GM19372 (cell line): Measurements from ENCODE around the gene RMDN2.

ENCODE experiments used
- ATAC-seq: cut with Tn5 transposase; IDR thresholded peaks from one replicate; pipeline ENCODE4 v1.9.1; 2021; ENCODE audit warnings: mild to moderate bottlenecking, low read depth, moderate library complexity; ENCODE audit not compliant: unreplicated experiment

RMDN2 gene

DNA sequence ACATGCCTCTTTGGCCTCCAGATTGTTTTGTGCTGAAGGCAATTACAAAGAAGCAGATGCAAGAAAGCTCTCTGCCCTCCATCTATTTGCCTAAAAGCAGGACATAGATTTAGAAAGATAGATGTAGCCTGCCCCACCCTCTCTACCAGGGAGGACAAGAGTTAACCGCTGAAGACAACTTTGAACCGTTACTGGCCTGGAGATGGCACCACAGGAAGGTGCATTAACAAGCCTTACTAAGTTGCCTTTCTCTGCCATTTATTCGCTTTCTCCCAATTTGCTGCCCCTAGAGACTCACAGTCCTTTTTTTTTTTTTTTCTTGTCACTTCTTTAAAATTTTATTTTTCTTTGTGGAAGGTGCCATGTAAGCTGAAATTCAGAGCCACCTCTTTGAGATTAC, 28.8 kb upstream of the RMDN2 start:
- no peak for ATAC-seq

DNA sequence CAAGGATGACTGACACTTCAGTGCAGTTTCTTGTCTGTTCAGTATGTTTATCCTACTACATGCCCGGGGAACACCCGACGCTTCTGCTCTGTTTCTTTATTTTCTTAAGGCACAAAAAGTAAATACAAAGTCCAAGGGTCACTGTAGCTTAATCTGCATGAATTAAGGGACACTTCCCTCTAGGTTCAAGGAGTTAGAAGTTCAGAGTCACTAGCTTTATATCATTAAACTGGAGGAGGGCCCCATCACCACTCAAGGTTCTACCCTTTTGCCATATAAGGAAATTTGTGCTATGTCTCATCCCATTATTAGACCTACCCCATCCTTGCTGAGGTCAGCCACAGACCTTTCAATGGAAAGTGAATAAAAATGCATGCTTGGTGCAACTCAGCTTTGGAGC, 27.6 kb upstream of the RMDN2 start:
- ATAC-seq, result no peak

GRCh38 chr2:37898448-37898847, 26.6 kb upstream of the RMDN2 start:
- ATAC-seq, result no peak

DNA sequence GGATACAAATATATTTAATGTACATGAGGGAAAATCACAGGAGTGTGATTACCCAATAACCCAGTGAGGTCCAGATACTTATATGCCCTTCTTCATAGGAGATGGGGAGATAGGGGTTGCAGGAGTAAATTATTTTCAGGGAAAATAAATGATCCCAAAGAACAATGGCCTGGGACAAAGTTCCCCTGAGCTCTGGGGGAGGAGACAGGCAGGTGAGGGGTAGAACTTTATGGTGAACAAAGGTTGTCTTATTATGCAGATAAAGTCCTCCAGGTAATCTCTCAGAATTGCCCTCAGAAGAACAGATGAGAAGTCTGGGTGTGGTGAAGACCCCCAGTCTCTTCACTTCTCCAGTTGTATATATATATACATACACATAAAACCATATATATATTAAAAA, 22.1 kb upstream of the RMDN2 start:
- no peak for ATAC-seq

DNA sequence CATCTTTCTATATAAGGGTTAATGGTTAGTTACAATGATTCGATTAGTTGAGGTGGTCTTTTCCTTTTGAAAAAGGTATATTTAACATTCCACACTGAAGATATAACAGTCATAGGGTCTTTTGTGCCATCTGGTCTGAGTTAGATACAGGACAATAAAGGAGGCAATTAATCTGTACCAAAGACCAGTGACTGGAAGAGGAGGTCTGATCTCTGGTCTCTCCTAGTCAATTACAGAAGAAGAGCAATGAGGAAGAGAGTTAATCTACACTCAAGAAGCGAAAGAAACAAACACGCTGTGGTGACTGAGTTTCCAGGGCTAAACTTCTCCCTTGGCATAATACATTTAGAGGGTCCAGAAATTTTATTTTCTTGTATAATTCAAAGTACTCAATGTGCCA, 20.7 kb upstream of the RMDN2 start:
- ATAC-seq, result no peak

- ATAC-seq, result no peak
Observed at GRCh38 chr2:37904993-37905392, 20.1 kb upstream of the RMDN2 start.

DNA sequence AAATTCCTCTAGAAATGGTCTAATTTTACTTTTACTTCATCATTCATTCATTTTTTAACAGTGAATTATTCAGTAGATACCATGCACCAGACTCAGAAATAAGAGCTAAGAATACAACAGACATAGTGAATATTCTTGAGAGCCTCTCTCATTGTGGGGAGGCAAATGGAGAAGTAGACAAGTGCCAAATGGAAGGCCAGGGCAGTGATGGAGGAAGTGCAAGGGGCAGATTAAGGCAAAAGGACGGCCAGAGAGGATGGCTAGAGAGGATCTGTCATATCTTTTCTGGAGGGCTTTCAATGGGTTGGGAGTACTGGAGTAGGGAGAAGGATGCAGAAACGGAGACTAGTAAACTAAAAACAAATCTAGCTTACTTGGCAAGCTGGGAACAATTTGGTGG, 19.0 kb upstream of the RMDN2 start:
- ATAC-seq, result no peak

DNA sequence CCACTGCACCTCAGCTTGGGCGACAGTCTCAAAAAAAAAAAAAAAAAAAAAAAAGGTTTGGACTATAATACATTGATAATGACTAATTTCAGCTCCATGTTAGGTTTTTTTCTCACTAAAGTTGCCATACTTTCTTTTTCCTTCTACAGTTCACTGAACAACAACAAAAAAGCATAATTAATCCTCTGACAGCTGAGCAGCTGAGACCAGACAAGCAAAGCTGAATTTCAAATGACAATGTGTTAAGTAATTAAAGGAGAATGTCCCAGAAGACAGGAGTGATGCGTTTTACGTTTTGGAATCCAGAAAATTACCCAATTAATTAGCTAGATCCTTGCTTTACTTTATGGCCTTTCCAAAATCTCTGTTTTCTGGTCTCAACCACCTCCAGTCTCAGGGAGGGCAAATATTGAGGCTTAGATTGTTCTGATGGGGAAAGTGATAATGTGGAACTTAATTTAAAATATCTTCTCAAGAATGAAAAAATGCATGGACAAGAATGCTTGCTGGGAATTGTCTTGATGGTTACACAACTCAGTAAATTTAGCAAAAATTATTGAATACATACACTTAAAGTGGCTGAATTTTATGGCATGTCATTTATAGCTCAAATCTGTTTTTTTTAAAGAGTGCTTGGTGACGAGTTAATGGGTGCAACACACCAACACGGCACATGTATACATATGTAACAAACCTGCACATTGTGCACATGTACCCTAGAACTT, 17.4 kb upstream of the RMDN2 start:
- ATAC-seq, result no peak

GRCh38 chr2:37911296-37911873, 13.7 kb upstream of the RMDN2 start:
- no peak for ATAC-seq

DNA sequence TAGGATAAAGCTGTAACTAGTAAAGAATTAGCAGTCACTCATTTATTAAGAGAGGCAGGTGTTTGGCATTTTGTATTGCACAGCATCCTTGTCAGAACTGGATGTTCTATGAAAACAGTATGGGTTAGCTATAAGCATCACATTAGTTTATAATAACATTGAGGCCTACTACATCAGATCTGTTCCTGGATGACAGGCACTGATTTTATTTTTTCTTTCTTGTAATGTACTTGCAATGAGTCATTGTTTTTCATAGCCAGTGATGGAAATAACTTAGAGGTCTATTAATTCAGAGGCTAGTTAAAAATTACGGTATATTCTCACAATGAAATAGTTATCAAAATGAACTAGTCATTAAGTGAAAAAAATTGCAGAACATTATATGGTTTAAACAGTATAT, 13.0 kb upstream of the RMDN2 start:
- ATAC-seq, result no peak

DNA sequence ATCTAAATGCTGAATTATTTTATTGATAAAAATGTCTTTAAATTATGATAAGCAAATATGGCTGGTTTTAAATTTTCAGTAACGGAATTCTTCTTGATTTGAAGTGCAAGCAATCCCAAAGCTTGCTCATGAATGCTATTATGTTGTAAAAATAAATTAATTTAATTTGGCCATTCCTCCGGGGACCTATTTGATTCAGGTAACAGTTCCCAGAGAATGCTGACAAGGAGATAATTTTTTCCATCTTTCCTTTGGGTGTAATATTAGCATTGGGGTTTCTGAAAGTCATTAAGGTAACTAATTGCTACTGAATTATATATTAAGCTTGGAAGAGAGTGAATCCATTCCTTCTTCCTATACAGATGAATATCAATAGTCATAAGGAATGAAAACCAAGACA, 12.5 kb upstream of the RMDN2 start:
- no peak for ATAC-seq

DNA sequence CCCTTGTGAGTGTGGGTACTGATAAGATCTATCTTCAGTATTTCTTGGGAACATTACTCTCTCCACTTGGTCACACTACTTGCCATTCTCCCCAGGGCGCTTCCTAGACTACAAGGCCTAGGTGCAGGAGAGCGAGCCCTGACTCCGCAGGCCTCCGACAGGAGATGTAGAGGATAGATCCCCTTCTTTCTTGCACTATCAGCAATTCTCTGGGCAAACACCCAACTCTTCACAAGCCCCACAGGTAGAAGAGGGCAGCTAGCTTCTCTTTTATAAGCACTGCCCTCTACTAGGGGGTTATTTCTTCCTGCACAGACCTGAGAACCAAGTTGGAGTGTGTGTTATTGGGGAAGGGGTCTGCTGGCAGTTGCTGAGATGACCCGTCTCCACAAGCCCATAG, 10.7 kb upstream of the RMDN2 start:
- no peak for ATAC-seq

GRCh38 chr2:37915773-37916172, 9.3 kb upstream of the RMDN2 start:
- no peak for ATAC-seq

DNA sequence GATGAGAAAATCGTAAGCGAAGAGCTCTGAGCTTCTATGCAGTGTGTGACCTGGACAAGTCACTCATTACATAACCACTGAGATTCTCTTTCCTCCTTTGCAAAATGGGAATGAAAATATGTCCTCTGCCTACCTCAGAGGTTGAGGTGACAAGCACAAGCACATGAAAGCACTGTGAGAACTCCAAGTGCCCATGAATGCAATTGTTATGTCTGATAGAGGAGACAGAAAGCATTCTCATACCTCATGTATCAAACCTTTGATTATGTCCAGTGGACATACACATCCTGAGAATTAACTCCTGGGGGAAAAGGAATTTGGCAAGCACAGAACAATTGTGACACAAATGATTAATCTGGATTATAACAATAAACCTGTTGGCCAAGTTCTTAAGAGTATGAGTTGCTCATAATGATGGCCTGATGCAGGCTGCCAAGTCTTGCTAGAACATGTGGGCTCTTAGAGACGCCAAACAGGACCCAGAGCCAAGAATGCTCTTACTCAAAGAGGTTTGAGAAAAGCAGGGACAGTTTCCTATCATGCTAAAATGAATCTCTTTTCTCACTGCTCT, 8.5 kb upstream of the RMDN2 start:
- no peak for ATAC-seq

- no peak for ATAC-seq
Observed at GRCh38 chr2:37917281-37918228, 7.5 kb upstream of the RMDN2 start.

- no peak for ATAC-seq
Observed at GRCh38 chr2:37918742-37919186, 6.3 kb upstream of the RMDN2 start.

GRCh38 chr2:37919631-37920032, 5.5 kb upstream of the RMDN2 start:
- ATAC-seq, result no peak

- ATAC-seq, result no peak
Observed at GRCh38 chr2:37920570-37920969, 4.5 kb upstream of the RMDN2 start.

DNA sequence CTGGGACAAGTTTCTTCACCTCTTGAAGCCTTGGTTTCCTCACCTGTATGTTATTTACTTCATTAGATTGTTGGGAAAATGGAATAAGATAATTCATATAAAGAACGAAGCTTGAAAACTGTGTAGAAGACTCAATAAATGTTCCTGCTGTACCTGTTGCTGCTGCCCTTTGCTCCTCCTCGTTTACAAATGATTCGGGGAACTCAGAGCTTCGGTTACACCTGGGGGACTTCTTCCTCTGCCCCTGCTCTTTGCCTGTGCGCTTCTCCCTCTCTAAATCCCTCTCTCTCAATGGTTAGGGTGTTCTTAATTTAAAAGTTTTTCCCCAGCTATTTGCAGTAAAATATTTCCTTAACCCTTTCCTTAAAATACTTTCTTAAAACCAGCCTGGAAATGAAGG, 3.3 kb upstream of the RMDN2 start:
- no peak for ATAC-seq

DNA sequence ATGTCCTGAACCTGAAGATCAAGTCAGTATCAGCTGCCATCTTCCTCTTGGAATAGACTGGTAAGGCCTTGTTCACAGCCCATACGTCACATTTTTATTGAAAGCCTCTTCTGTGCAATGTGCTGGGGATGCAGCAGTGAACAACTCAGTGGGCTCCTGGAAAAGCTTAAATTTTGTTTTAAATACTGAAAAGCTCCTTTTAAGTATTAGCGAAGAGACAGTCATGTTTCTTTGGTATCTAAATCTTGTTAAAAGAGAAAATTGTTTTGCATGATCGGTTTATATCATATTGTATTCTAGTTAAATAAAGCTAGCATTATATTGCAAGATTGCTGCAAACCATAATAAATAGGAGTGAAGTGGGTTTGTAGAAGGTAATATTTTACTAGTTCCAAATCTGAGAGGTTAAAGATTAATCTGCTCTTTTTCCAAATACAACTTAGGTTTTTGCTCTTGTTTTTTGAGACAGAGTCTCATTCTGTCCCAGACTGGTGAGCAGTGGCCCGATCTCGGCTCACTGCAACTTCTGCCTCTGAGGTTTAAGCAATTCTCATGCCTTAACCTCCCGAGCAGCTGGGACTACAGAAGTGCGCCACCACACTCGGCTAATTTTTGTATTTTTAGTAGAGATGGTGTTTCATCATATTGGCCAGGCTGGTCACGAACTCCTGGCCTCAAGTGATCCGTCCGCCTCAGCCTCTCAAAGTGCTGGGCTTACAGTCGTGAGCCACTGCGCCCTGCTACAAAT, 1.6 kb upstream of the RMDN2 start:
- no peak for ATAC-seq
